HG02588 (cell line): ENCODE data around the gene IREB2.
"Not testable (repeated sequence)": the region's sequence is repeated elsewhere in the genome, so short reads cannot be mapped to it uniquely, and the experiment has no call there.

Experiments
- ATAC-seq: cut with Tn5 transposase; IDR thresholded peaks from one replicate; pipeline ENCODE4 v1.9.1; 2021; ENCODE audit warnings: mild to moderate bottlenecking, moderate library complexity; ENCODE audit not compliant: unreplicated experiment

IREB2 gene

DNA sequence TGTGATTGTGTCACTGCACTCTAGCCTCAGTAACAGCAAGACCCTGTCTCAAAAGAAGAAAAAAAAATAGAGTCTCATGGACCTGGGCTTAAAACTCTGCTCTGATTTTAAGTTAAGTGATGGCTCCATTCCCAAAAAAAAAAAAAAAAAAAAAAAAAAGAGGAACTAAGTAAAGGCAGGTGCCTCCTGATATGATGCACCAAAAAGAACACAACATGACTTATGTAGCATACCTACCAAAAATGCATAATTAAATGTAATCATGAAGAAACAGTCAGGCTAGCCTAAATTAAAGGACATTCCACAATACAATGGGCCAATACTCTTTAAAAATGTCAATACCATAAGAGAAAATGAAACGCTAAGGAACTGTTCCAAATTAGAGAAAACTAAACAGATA is 5.4 kb upstream of the IREB2 start:
- ATAC-seq, result no peak

DNA sequence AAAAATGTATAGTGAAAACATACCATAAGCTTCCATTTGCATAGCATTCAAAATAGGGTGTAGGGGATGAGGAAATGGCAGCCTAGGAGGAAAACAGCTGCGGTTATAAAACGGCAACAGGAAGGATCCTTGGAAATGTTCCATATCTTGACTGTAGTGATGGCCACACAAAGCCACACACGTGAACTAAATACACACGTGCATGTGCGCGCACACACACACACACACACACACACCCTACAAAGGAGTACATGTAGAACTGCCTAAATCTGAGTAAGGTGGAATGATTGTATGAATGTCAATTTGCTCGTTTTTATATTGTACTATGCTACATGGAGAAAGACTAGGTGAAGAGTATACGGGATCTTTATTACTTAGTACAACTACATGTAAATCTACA is 3.9 kb upstream of the IREB2 start:
- ATAC-seq, result no peak

DNA sequence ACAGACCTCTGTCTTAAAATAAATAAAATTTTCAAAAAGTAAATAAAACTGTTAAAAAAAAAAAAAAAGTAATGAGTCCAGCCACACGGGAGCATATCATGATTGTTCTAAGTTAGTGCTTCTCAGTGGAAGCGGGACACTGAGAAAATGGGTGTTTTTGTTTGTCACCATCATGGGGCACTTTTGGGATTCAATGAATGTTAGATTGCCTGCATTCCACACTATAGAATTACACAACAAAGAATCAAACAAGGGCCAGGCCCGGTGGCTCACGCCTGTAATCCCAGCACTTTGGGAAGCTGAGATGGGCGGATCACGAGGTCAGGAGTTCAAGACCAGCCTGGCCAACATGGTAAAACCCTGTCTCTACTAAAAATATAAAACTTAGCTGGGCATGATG is 3.3 kb upstream of the IREB2 start:
- ATAC-seq, result not testable (repeated sequence)

DNA sequence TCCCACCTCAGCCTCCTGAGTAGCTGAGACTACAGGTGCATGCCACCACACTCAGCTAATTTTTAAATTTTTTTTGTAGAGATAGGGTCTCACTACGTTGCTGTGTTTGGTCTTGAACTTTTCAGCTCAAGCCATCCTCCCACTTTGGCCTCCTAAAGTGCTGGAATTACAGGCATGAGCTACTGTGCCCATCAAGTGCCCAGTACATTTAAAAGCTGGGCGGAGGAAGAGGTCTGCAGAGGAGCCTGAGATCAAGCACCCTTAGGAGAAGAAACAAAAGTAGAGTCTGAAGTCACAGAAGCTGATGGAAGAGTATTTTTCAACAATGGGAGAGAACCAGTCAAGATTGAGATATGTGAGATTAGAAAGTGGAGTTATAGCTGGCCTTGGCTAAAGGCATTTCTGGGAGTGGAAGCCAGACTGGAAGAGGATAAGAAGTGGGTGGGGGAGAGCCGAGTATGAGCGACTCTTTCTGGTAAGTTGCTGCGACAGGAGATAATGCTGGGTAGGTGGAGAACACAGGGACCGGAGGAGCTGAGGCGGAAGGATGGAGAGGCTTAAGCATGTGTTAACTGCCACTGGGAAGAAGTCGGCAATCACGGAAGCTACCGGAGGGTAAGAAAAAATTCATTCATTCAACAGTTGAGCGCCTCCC is 782 bp upstream of the IREB2 start:
- ATAC-seq, result peak; percentile 8

DNA sequence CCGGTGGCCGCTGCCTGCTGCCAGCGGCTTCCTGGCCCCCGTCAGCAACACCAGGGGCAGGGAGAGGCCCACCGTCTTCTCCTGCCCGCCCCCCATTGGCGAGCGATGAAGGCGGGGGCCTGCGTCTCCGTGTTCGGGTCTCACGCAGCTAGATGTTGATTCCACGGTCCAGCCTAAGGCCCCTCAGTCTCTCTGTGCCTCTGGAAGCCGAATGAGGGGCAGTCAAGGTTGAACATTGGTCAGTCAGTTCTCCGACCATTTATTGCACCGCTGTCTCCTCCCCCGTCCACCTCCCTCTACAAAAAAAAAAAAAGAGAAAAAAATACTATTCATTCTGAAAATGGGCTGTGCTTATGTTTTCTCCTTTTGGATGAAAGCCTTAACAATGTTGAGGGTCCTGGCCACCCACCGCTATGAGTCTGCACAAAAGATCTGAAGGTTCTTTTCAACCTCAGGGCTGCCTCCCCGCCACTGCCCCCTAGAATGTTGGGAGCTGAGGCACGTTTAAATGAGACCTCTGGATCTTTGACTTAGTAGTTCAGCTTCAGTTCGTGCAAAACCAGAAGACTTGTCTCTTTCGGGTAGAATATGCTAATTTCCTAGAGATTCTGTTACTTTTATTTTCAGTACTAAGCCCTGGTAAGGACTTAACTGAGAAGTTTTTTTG is 736 bp downstream of the IREB2 start:
- ATAC-seq, result peak; percentile 10

DNA sequence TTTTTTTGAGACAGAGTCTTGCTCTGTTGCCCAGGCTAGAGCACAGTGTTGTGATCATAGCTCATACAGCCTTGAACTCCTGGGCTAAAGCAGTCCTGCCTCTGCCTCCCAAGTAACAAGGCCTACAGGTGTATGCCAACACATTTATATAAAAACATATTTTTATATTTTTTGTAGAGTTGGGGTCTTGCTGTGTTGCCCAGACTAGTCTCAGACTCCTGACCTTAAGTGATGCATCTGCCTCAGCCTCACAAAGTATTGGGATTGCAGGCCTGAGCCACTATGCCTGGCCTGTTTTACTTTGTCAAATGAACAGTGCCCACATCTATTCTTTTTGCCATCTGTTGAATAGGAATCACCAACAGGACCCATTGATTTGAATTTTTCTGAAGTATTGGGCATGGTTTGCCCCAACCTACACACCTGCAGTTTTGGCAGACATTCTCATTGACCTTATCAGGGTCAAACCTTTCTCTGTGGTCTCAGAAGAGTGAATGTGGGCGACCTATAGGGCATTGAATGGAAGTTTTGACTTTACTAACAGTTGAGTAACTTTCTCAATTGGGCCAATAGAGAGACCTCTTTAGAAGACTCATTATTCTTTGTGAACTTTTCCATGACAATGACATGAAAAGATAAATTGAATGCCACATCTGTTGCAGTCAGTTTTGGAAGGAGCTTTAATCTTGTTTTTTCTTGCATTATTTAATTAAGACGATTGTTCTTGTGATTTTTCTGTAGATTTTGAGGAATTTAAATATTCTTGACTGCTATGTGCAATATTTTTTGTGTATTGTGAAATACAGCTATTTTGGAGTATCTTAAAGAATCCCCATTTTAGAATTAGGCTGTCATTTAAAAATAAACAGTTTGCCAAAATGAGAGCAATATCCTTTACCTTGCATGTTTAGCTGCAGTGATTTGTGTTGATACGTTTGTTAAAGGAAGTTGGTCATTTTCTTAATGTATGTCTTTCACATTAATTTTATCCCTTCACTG is 2.7 kb downstream of the IREB2 start:
- no peak for ATAC-seq

DNA sequence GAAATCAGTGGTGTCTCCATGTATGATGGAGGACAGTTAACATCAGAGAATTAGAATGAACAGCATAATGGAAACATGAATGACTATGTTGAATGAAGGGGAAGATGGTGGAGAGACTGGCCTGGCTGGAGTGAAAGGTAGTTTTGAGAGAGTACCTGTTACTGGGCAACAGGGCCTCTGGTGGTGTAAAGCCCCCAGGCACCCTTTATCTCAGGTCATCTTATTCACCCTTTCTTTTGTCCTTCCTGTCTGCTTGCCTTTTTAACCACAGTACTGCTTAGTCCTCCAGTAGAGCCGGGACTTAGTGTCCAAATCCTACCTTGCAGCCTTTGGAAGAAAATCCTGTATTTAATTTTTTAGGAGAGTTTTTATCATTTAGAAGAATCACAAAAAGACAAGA is 6.2 kb downstream of the IREB2 start:
- ATAC-seq, result no peak

DNA sequence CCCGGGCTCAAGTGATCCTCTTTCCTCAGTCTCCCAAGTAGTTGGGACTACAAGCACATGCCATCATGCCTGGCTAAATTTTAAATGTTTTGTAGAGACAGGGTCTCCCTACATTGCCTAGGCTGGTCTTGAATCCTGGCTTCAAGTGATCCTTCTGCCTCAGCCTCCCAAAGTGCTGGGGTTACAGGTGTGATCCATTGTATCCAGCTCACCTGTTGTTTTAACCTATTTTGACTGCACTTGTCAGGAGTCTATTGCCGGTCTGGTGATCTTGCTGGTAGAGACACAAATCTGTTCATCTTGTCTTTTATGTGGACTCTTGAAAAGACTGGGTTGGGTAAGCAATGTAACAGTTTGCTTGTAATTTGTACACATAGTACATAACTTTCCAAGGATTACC is 7.9 kb downstream of the IREB2 start:
- no peak for ATAC-seq

DNA sequence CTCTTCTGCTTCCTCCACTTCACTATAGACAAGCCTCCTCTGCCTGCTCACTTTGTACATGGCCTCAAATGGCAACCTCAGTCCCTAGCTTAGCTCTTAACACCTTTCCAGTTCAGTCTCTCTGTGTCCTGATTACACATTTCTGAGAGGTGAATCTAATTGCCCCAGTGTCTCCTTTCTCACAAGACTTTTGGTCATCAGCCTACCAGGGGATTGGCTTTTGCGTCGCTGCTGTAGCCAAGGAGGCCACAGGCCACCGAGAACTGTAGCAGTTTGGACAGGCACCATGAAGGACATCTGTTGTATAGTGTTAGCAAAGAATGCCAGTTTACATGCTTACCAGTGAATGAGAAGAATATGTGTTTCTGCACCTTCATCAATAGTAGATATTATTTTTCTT is 8.5 kb downstream of the IREB2 start:
- no peak for ATAC-seq

DNA sequence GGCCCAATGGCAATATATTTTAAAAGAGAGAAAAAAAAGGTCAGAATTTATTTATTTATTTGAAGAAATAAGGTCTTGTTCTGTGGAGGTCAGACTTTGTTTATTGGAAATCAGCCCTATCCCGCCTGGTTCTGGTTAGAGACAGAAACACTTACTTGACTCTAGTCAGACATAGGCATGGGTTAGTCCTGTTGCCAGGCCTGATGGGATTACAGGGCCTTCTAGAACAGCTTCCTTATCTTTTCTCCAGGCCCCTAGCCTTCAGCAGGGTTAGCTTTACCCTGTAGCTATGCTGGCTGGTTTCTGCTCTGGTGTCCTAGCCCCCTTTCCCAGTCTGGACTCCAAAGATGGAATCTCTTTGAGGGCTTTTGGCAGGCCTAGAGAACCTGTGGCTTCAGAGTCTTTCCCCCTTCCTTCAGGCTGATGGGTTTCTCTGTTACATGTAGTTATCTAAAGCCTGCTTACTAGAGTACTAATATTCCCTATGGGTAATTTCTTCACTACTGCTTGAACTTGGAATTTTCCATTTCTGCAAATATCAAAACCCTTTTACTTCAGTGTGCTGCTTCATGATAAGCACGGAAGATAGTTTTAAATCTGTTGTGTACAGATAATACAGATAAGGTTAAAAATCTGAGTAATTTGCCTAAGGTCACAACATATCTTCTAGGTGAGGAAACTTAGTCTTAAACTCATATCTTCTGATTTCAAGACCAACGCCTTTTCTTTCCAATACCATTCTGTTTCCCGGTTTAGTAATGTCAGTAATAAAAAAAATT is 10.6 kb downstream of the IREB2 start:
- no peak for ATAC-seq

DNA sequence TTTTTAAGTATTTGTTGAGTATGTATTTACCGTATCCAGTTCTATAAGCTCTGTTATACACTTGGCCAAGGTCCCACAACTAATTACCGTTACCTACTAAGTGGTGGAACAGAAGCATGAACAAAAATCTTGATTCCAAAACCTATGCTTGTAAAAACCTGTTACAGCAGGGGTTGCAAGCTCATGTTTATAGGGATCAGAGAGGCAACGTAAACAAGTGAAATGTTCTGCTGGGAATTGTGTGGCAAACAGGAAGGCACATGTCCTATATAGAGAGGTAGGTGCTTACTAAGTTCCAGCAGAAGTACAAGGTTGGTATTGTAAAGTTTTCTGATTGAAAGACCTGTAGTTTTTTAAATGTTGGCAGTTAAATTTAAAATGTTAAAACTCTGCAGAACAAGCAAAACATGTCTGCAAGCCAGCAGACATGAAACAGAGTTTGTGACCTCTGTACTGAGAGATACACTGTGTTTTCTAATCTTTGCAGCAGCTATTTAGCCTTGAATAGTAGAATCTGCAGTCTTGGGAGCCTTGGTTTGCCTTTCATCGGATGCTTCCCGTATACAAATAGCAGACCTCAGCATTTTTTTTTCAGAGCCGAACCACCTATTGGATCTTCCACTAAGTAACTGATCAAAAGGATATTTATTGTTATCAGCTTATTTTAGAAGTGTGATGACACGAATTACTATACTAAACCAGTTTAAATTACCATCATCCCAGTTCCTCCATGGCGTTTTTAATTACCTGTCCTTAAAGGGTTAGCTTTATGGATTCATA is 11.4 kb downstream of the IREB2 start:
- no peak for ATAC-seq

DNA sequence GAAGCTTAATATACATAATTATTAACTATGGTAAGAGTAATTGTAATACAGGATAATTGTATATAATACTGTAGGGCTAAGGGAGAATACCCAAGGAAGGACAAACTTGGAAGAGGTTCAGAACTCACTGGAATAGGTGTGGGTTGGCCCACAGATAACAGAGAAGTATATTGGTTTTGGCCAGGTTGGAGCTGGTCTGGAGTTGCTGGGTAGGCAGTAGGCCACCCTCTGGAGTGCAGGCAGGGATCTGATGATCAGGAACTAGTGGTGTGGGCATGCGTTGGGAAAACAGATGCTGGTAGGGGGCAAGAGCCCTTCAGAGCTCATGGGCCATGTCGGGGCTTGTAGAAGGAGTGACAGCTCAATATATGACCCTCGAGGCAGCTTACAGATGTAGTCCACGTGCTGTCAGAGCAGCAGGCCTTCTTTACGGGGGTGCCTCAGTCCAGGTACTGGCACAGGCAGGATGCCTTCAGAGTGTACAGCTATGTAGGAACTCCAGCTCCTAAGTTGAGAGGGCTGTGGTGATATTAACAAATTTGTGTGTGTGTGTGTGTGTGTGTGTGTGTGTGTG is 12.4 kb downstream of the IREB2 start:
- no peak for ATAC-seq

DNA sequence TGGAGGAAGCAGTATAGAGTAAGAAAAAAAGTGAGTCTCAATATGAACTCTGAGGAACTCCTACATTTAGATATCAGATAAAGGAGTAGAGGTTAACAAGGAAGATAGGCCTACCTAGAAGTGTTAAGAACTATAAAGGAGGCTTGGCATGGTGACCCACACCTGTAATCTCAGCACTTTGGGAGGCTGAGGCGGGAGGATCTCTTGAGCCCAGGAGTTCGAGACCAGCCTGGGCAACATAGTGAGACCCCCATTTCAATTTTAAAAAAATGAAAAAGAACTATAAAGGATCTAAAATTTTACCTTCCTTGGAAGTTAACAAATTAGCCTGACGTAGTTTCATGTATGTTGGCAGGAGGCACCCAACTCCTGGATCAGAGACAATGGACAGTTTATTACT is 14.5 kb downstream of the IREB2 start:
- ATAC-seq, result no peak

DNA sequence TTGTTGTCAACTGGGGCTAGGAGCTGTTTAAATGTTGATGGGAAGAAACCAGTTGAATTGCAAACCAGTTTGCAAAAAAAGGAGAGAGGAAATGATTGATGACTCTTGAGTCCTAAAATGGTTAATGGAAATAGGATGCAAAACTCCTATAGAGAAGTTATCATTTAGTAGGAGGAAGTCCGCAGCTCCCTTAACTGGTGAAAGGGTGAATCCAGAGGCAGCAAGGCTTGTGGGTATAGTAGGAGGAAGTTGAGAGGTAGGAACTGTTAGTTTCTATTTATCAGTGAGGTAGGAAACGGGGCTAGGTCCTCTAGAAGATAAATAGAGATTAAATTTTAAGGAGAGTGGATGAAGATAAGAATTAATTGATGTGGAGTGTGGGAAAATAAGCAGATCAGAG is 15.4 kb downstream of the IREB2 start:
- no peak for ATAC-seq

DNA sequence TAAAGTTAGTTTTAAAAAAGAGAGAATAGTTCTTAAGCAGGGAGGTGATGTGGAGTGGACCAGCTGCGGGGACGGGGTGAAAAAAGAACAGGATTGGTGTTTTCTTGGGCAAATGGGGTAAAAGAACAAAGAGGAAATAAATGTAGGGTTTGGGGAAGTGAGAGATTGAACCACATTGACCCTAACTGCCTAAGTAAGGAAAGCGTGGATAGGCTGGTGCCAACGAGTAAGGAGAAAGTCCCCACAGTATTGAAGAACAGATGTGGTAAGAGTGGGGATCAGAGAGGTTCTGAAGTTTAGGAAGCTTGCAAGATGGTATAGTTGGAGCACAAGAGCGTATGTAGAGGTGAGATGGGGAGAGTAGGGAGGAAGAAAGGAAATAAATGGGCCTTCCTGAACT is 17.0 kb downstream of the IREB2 start:
- ATAC-seq, result no peak

DNA sequence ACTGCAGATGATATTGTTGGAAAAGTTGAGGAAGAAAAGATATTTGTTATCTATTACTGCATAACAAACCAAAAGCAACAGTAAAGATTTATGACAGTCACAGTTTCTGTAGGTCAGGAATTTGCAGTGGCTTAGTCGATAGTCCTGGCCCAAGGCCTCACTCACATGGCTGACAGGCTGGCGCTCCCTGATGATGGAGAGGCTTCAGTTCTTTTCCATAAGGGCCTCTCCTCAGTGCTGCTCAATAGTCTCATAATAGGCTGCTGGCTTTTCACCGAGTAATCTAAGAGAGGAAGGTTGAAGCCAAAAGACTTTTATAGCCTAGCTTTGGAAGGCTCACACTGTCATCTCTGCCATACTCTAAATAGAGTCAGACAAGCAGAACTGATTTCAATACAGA is 17.7 kb downstream of the IREB2 start:
- no peak for ATAC-seq

DNA sequence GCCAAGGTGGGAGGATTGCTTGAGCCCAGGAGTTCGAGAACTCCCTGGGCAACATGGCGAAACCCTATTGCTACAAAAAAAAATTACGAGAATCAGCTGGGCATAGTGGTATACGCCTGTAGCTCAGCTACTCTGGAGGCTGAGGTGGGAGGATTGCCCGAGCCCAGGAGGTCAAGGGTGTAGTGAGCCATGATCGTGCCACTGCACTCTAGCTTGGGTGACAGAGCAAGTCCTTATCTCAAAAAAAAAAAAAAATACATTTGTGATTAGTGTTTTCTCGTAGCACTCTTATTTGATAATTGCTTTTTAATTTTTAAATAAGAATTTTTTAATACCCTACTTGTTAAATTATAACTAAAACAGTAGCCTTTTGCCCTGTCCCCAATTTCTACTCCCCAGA is 18.4 kb downstream of the IREB2 start:
- ATAC-seq, result no peak

DNA sequence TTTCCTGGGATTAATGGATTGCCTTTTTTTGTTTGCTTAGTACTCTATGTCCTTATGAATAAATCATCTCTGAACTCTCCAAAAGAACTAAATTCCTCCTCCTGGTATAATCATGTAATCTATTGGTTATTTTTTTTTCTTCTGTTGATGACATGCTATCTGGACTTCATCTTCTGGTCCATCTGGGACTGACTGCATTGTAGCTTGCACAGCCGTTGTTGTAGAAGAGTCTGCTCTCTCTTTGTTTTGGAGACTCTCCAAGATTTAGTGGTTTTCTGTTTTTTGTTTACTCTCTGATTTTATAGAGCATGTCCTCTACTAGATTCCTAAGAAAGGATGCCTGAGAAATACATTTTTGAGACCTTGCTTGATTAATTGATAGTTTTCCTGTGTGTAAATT is 19.1 kb downstream of the IREB2 start:
- no peak for ATAC-seq

DNA sequence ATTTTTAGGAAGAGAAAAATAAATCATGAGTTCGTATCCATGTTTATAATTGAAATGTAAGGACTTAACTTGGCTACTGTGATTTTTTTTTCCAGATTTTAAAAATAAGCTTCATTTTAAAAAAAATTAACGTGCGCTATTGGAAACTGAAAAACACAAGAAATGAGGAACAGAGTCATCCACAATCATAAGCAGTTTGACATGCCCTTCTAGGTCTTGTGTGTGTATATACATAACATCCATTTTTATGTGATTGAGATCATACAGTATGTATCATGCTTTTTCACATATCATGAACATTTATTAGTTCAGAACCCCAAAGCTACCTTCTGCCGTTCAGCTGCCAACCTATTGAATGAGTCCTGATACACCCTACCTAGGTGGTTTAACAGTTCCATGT is 22.7 kb downstream of the IREB2 start:
- no peak for ATAC-seq
